Mucosa of gallbladder (tissue), 1 donor: Measurements from ENCODE around the gene NDUFS4. TPM values are rescaled to one million over a fixed set of nuclear protein-coding genes. Genes with fewer than 3 reads are reported as not detected.
"Not testable (repeated sequence)": the region's sequence is repeated elsewhere in the genome, so short reads cannot be mapped to it uniquely, and the experiment has no call there.

Experiments used
- DNase-seq: peaks from one replicate; pipeline ENCODE4 v3.0.0-alpha.2; 2020; ENCODE audit warnings: low spot score
- total RNA-seq: library from RNA; stranded (reverse); gene quantifications from one replicate; pipeline ENCODE4 v1.2.1, GENCODE V29; 2021
- donor health status: DM: no; HTN: no; CAD: no.

Gene NDUFS4
- 60.7 TPM for total RNA-seq

DNA sequence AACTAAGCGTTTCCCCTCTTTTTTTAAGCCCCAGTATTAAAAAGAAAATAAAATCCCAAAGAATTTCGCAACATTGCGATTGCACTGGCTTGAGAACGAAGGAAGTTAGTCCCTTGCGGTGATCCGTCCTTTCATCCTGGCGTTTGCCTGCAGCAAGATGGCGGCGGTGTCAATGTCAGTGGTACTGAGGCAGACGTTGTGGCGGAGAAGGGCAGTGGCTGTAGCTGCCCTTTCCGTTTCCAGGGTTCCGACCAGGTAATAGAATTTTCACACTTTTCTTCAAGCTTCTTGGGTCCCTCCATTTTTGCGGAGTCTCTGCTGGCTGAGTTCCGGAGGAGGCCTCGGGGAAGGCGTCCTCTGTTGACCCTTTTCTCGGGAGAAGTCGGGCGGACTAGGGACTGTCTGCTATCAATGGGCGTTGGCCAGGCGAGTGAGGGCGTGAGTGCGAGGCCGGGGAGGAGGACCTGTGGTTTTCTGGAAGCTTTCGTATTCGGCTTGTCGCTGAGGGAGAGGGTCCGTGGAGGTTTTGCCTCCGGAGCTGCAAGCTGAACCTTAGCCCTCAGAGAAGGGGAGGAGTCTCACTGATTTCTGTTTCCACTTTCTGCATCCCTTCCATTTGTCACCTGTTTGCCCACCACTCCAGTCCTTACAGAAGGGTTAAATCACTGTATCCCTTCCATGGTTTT lies at the start of gene NDUFS4:
NDUFS4 (plus strand) TSS at position 134 of the 686 bp plus-strand sequence; CDS start at position 158, 24 bp downstream.
- peak; percentile 91 for DNase-seq

DNA sequence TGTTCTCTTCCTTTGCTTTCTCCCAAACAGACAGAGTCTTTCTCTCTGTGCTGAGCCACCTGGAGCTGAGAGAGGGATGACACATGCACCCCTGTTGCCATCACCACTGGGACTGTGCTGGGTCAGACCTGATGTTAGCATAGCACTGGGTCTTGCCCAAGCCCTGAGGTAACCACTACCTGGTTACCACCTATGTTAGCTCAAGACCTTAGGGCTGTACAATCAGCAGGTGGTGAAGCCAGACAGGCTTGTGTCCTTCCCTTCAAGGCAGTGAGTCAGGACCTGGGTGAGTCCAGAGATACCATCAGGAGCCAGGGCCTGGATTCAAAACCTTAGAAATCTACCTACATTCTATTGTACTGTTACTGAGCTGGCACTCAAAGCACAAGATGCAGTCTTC lies 47.9 kb upstream of the NDUFS4 start:
- no peak for DNase-seq

DNA sequence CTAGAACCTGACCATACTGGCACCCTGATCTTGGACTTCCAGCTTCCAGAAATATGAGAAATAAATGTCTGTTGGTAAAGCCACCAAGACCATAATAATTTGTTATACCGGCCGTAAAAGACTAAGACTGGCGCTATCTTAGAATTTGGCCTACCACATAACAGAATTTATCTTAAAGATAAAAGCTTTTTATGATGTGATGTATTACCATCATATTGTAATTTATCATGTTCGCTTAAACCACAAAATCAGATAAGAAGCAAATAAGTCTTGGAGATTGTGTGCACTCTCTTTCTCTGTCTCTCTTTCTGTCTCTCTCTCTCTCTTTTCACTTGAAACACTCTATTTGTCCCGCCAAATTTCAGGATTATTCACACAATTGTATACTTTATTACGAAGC lies 44.5 kb upstream of the NDUFS4 start:
- no peak for DNase-seq

DNA sequence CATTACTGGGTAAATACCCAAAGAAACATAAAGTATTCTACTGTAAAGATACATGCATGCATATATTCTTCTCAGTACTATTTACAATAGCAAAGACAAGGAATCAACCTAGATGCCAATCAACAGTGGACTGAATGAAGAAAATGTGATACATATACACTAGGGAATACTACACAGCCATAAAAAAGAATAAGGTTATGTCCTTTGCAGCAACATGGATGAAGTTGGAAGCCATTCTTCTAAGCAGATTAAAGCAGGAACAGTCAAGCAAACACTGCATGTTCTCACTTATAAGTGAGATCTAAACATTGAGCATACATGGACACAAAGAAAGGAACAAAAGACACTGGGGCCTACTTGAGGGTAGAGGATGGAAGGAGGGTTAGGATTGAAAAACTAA lies 39.6 kb upstream of the NDUFS4 start:
- DNase-seq, result no peak

- DNase-seq, result no peak
Measured at GRCh38 chr5:53537711-53538110, 22.7 kb upstream of the NDUFS4 start.

DNA sequence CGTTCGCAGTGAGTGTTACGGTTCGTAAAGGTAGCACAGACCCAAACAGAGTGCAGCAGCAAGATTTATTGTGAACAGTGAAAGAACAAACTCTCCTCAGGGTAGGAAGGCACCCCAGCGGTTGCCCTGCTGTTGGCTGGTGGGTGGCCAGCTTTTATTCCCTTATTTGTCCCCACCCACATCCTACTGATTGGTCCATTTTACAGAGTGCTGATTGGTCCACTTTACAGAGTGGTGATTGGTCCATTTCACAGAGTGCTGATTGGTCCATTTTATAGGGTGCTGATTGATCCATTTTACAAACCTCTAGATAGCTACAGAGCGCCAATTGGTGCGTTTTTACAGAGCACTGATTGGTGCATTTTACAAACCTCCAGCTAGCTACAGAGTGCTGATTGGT lies 19.7 kb upstream of the NDUFS4 start:
- not testable (repeated sequence) for DNase-seq

DNA sequence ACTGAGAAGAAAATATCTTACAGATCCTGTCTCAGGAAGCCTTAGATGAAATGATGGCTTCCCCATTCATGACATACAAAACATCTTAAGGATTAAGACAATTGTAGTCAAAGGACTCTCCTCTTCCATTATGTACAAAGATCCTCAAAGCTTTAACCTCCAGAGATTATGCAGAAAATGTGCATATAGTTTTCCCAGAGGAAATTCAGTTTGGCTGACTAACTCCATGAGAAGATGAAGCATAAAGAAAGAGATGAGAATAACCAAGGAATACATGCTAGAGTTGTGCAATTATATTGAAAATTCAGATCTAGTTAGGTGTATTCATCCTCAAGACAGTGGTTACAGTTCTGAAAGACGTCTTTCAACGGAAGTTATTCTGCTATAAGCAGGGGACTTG lies 18.6 kb upstream of the NDUFS4 start:
- DNase-seq, result no peak

- no peak for DNase-seq
Measured at GRCh38 chr5:53542926-53543325, 17.5 kb upstream of the NDUFS4 start.

DNA sequence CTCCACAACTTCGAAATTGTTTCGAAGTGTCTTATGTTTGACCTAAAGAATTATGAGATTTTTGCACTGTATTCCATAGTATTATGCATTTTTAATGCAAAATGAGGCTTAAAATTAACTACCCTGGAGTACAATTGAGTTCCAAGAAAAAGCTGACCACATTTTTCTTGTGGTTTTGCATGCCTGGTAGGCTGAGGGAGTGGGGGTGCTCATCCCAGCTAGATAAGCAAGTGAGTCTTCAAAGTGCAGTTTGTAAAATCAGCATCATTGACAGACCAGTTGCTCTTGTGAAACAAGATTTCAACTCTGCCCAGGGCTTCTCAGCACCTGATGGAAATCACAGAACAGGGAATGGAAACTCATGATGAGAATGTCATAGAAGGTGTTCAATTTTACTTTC lies 17.0 kb upstream of the NDUFS4 start:
- no peak for DNase-seq

GRCh38 chr5:53545744-53546143 lies 14.7 kb upstream of the NDUFS4 start:
- no peak for DNase-seq

DNA sequence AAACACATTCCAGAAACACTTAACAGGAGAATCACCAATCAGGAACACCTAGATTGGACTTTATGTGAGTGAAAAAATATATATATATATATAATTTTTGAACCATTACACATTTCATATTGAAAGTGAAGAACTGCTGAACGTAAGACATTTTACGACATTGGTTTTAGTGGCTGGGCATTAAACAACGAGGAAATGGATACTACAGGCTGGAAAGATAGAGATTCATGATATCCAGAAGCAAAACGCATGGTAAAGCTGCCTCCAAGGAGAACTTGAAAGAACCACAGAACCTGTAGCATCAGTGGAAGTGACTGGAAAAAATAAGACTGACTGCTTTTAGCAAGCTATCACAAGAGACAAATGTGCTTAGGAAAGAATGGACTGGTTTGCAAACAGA lies 13.2 kb upstream of the NDUFS4 start:
- DNase-seq, result no peak

GRCh38 chr5:53548501-53548900 lies 11.9 kb upstream of the NDUFS4 start:
- DNase-seq, result not testable (repeated sequence)

DNA sequence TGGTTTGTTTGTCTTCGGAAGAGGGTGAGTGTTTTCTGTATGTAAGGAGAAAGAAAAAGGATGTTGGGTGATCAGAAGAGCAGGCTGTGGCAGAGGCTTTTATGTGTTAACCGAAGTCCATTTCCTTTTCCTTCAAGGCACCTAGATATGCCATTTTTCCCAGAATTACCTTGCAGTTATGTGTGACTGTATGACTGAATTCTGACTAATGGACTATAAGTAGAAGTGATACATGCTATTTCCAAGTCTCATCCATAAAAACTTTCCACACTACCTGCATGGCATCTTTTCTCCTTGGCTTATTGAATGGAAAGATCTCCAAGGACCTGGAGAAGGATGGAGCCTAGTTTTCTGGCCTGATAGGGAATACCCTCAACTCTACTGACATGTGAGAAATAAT lies 10.6 kb upstream of the NDUFS4 start:
- DNase-seq, result no peak

DNA sequence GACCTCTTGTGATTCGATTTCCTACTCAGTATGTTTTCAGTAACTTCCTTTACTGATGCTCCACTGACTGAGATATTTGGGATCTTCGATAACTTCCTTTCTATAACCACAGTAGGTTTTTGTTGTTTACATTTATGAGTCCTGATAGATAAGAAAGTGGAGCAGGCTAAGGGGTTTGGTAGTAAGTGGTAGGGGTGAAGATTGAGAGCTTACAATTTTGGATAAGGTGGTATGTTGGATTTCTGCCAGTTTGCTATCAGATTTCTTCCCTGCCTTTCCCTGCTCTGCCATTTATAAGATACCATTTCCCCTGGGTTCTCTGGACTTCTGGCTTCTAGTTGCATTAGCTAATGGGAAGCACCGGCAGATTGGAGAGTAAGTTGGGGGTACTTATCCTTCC lies 7.9 kb upstream of the NDUFS4 start:
- no peak for DNase-seq

DNA sequence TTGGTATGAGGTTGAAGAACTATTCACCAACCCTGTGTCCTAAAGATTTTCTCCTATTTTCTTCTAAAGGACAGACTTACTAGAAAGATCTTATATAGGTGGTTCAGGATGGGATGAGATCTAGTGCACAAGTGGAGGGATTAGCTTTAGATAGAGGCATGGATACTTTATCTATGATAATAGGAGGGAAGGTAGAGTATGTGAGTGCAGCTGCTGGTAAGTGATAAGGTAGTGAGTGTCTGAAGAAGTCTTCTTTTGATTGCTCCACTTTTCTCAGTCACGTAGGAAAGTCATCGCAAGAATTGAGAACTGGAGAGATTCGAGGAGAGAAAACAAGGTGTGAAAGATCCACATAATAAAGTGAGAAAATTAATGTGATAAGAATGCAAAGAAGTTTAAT lies 6.0 kb upstream of the NDUFS4 start:
- DNase-seq, result no peak

GRCh38 chr5:53555160-53555559 lies 5.3 kb upstream of the NDUFS4 start:
- no peak for DNase-seq

DNA sequence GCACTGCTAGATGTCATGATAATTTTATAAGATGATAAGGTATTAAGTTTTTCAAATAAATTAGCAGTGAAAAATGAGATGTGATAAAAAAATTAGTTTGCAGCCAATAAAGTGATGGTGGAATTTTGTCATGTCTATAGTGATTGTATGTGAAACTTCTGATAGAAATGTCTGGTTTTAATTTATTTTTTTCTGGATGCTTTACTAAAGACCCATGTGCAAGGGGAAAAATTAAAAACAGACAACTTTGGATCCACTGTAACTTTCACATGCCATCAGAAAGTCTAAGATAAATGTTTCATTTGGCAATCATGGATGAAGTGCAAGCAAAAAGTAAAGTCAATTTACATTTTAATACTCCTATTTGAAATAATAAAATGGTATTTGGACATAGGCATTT lies 4.4 kb upstream of the NDUFS4 start:
- DNase-seq, result no peak

- no peak for DNase-seq
Measured at GRCh38 chr5:53557386-53557785, 3.1 kb upstream of the NDUFS4 start.

DNA sequence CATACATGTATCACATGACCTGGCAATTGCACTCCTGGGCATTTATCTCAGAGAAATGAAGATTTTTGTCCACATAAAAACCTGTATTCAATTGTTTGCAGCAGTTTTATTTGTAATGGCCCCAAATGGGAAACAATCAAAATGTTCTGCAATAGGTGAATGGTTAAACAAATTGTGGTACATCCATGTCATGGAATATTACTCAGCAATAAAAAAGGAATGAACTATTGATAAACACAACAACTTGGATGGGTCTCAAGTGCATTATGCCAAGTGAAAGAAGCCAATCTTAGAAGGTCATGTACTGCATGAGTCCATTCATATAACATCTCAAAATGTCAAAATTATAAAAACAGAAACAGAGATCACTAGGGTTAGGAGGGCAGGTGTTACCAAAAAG lies 1.5 kb upstream of the NDUFS4 start:
- DNase-seq, result no peak

- DNase-seq, result no peak
Measured at GRCh38 chr5:53560028-53560427, 411 bp upstream of the NDUFS4 start.

DNA sequence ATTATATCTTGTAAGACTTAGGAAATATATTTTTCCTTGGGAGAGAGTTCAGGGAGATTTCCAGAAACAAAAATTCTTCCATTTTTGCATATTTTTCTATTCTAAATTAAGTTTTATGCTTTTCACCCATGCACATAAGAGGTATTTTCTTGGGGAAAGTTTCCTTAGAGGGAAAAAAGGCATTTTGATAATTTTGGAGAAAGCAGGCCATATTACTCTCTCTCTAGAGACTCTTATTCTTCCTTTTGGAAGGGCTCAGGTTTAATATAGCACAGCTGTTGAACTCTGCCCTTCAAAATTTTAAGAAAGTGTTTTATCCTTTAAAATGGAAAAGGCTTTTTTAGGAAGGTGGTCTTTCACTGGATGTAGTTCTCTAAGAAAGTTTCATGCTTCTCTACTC lies 8.0 kb downstream of the NDUFS4 start:
- no peak for DNase-seq

DNA sequence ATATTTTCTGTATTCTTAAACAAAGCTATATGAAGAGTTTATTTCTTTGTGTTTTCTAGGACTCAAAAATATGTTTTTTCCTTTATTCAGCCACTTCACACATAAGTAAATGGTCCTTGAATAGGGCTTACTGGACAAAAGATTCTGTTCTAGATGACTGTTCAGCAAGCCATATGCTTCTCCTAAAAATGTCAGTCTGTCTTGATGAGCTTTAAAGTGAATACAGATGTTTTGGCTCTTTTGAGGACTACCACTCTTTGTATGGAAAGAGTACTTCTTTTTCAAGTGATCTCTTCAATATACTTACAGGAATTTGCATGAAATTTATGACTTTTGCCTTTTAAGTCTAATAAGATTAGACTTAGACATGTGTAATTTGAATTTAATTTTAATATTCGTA lies 8.4 kb downstream of the NDUFS4 start:
- DNase-seq, result no peak

DNA sequence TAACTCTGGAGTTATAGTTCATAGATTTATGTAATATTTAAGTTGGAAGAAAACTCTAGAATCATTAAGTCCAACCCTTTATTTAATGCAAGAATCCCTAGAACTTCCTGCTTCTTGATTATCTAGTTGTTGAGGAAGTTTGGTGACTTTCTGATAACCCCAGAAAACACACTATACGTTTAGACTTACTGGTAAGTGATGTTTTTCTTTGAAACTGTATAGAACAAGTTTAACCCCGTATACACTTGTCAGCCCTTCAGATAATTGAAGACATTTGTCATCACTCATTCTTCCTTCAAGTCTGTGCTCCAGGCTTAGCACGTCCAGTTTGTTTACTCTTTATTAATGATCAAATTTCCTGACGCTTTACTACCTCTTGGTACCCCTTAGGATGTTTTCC lies 9.0 kb downstream of the NDUFS4 start:
- DNase-seq, result no peak

- DNase-seq, result no peak
Measured at GRCh38 chr5:53571403-53571802, 11.0 kb downstream of the NDUFS4 start.
